ENCODE measurements around the gene HDDC3. TPM values are rescaled to one million over a fixed set of nuclear protein-coding genes. Genes with fewer than 3 reads are reported as not detected.
A peak's percentile ranks its signal among the peaks of the same experiment; 100 is the strongest.

HDDC3 gene
- total RNA-seq, 1 experiment from 2014 or later, result 18.5 TPM

DNA sequence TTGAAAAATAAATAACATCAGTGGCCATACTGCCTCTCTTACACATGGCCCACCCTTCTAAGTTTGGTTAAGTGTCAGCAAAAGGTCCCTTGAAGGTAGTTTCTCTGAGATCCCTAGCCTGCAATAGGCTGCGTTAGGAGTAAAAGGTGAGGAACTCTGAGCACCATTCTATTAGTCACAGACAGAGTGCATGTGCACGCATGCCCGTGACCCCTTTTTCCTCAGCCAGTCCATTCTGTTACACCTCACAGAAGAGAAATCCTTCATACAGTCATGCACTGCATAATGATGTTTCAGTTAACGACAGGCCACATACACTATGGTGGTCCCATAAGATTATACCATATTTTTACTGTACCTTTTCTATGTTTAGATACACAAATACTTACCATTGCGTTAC, 34.9 kb upstream of the HDDC3 start:
- H3K9me2 ChIP-seq (replicated peaks; ENCODE audit: low read length), result no peaks in the 10 kb centered on the region
- no peaks in the 10 kb centered on the region for H3K27me3 ChIP-seq (ENCODE audit: low read length)
- H3K4me3 ChIP-seq (ENCODE audit: low read length), result no peak overlapping the region
- no peaks in the 10 kb centered on the region for H3F3A ChIP-seq (ENCODE audit: low read length, unreplicated experiment)
- no peak overlapping the region for H3K9ac ChIP-seq (ENCODE audit: low read length)
- H3K27ac ChIP-seq (ENCODE audit: low read length), result no peak overlapping the region
- ChIA-PET CTCF (no interaction called here), POLR2A (ENCODE audit: unreplicated experiment) (no interaction called here)
- H2AFZ ChIP-seq (ENCODE audit: low read length), result no peak overlapping the region
- DNase-seq (no peak), ATAC-seq (no peak)
- no peaks in the 10 kb centered on the region for H3K79me2 ChIP-seq (ENCODE audit: low read length)
- peaks cover 50% of the 10 kb centered on the region for H3K36me3 ChIP-seq (ENCODE audit: low read depth, low read length)
- H4K20me1 ChIP-seq (ENCODE audit: low read length), result no peaks in the 10 kb centered on the region
- no peak overlapping the region for H3K4me2 ChIP-seq (ENCODE audit: low read length)
- BruUV-seq (replicated peaks), result no TSS peak
- H3K9me3 ChIP-seq (ENCODE audit: low read length), result no peaks in the 10 kb centered on the region
- TF ChIP-seq EZH2 (IDR thresholded peaks at IDR 0.05; ENCODE audit: low read length, unreplicated experiment) (no peak), EZH2phosphoT487 (IDR thresholded peaks at IDR 0.05; ENCODE audit: borderline replicate concordance, low read length) (no peak), CTCF (conservative IDR thresholded peaks at IDR 0.05; ENCODE audit: low read depth, low read length) (no peak)
- no peaks in the 10 kb centered on the region for H3K4me1 ChIP-seq (ENCODE audit: insufficient read depth, low read length)
- intact Hi-C loops (cut with micrococcal nuclease), result no loop called here

GRCh38 chr15:90966262-90966661, 33.9 kb upstream of the HDDC3 start:
- no peak for TF ChIP-seq EZH2 (IDR thresholded peaks at IDR 0.05; ENCODE audit: low read length, unreplicated experiment)
- no peak for TF ChIP-seq CTCF (conservative IDR thresholded peaks at IDR 0.05; ENCODE audit: low read depth, low read length)
- no peak for TF ChIP-seq EZH2phosphoT487 (IDR thresholded peaks at IDR 0.05; ENCODE audit: borderline replicate concordance, low read length)

GRCh38 chr15:90962021-90962420, 29.7 kb upstream of the HDDC3 start:
- peaks cover 17% of the 10 kb centered on the region for H3K36me3 ChIP-seq (ENCODE audit: low read depth, low read length)

More at GRCh38 chr15:90966262-90966661, 33.9 kb upstream of the HDDC3 start:
- BruUV-seq (replicated peaks), result TSS peak; percentile 43
- Histone ChIP-seq H3K9ac (ENCODE audit: low read length) (no peak overlapping the region), H2AFZ (ENCODE audit: low read length) (no peak overlapping the region), H3F3A (ENCODE audit: low read length, unreplicated experiment) (no peaks in the 10 kb centered on the region), H3K36me3 (ENCODE audit: low read depth, low read length) (peaks cover 53% of the 10 kb centered on the region), H3K79me2 (ENCODE audit: low read length) (no peaks in the 10 kb centered on the region), H3K9me3 (ENCODE audit: low read length) (no peaks in the 10 kb centered on the region), H3K4me3 (ENCODE audit: low read length) (no peak overlapping the region), H3K27me3 (ENCODE audit: low read length) (no peaks in the 10 kb centered on the region), H4K20me1 (ENCODE audit: low read length) (no peaks in the 10 kb centered on the region), H3K9me2 (replicated peaks; ENCODE audit: low read length) (no peaks in the 10 kb centered on the region), H3K4me2 (ENCODE audit: low read length) (no peak overlapping the region), H3K4me1 (ENCODE audit: insufficient read depth, low read length) (no peaks in the 10 kb centered on the region), H3K27ac (ENCODE audit: low read length) (no peak overlapping the region)
- intact Hi-C loops (cut with micrococcal nuclease), result no loop called here
- ChIA-PET CTCF (no interaction called here), POLR2A (ENCODE audit: unreplicated experiment) (no interaction called here)
- DNase-seq (no peak), ATAC-seq (no peak)

More at GRCh38 chr15:90962021-90962420, 29.7 kb upstream of the HDDC3 start:
- POLR2A ChIA-PET (ENCODE audit: unreplicated experiment), result no interaction called here
- Histone ChIP-seq H3F3A (ENCODE audit: low read length, unreplicated experiment) (no peaks in the 10 kb centered on the region), H3K27me3 (ENCODE audit: low read length) (no peaks in the 10 kb centered on the region), H3K79me2 (ENCODE audit: low read length) (peaks cover 10% of the 10 kb centered on the region), H4K20me1 (ENCODE audit: low read length) (no peaks in the 10 kb centered on the region), H3K9me2 (replicated peaks; ENCODE audit: low read length) (no peaks in the 10 kb centered on the region), H2AFZ (ENCODE audit: low read length) (no peak overlapping the region), H3K27ac (ENCODE audit: low read length) (no peak overlapping the region), H3K4me1 (ENCODE audit: insufficient read depth, low read length) (0 out of 2 replicates have a peak, but pooled peaks cover 8% of the 10 kb centered on the region), H3K9me3 (ENCODE audit: low read length) (no peaks in the 10 kb centered on the region), H3K4me3 (ENCODE audit: low read length) (no peak overlapping the region), H3K4me2 (ENCODE audit: low read length) (no peak overlapping the region), H3K9ac (ENCODE audit: low read length) (no peak overlapping the region)
- CTCF ChIA-PET, result no interaction called here
- ATAC-seq, result no peak
- no peak for DNase-seq
- intact Hi-C loops (cut with micrococcal nuclease), result no loop called here
- TF ChIP-seq EZH2phosphoT487 (IDR thresholded peaks at IDR 0.05; ENCODE audit: borderline replicate concordance, low read length) (no peak), CTCF (conservative IDR thresholded peaks at IDR 0.05; ENCODE audit: low read depth, low read length) (no peak), EZH2 (IDR thresholded peaks at IDR 0.05; ENCODE audit: low read length, unreplicated experiment) (no peak)
- BruUV-seq (replicated peaks), result no TSS peak
